MM.1S (cell line): ENCODE measurements around the gene NGEF.

ENCODE experiments used
- DNase-seq: peaks from one replicate; pipeline ENCODE4 v3.0.0-alpha.2; 2015
- H2AFZ ChIP-seq: fragments of 300-600 bp; sonication (generic); 2 replicates; pipeline ENCODE4 v1.6.0; 2016; ENCODE audit warnings: antibody characterized with exemption, low read length
- H3F3A ChIP-seq: fragments of 300-600 bp; sonication (generic); 2 replicates; pipeline ENCODE4 v1.6.1; 2016; ENCODE audit warnings: mild to moderate bottlenecking, antibody characterized with exemption, low read length, moderate library complexity, mixed read lengths; ENCODE audit not compliant: insufficient read depth
- H3K27ac ChIP-seq: fragments of 300-600 bp; sonication (generic); 2 replicates; pipeline ENCODE4 v1.5.1; 2016; ENCODE audit warnings: mild to moderate bottlenecking, low read length
- H3K27me3 ChIP-seq: fragments of 300-600 bp; sonication (generic); replicated peaks from 2 replicates; pipeline ENCODE4 v1.6.0; 2016; ENCODE audit warnings: low read length; ENCODE audit not compliant: insufficient read depth
- H3K36me3 ChIP-seq: fragments of 300-600 bp; sonication (generic); replicated peaks from 2 replicates; pipeline ENCODE4 v1.6.1; 2016; ENCODE audit warnings: mild to moderate bottlenecking, low read length, mixed read lengths; ENCODE audit not compliant: insufficient read depth
- H3K4me1 ChIP-seq: fragments of 300-600 bp; sonication (generic); 2 replicates; pipeline ENCODE4 v1.6.1; 2016; ENCODE audit warnings: low read length, mixed read lengths
- H3K4me2 ChIP-seq: fragments of 300-600 bp; sonication (generic); 2 replicates; pipeline ENCODE4 v1.6.0; 2016; ENCODE audit warnings: low read depth, low read length
- H3K4me3 ChIP-seq: fragments of 300-600 bp; sonication (generic); 2 replicates; pipeline ENCODE4 v1.5.1; 2016; ENCODE audit warnings: low read length, mixed read lengths
- H3K79me2 ChIP-seq: fragments of 300-600 bp; sonication (generic); 2 replicates; pipeline ENCODE4 v1.6.1; 2016; ENCODE audit warnings: mixed run types, low read length, mixed read lengths
- H3K9ac ChIP-seq: fragments of 300-600 bp; sonication (generic); 2 replicates; pipeline ENCODE4 v1.6.1; 2016; ENCODE audit warnings: low read length, mixed read lengths
- H3K9me2 ChIP-seq: fragments of 300-600 bp; sonication (generic); replicated peaks from 2 replicates; pipeline ENCODE4 v1.6.1; 2016; ENCODE audit warnings: mild to moderate bottlenecking, low read length, mixed read lengths; ENCODE audit not compliant: insufficient read depth
- H3K9me3 ChIP-seq: fragments of 300-600 bp; sonication (generic); replicated peaks from 2 replicates; pipeline ENCODE4 v1.6.1; 2016; ENCODE audit warnings: mild to moderate bottlenecking, low read length, mixed read lengths; ENCODE audit not compliant: insufficient read depth
- H4K20me1 ChIP-seq: fragments of 300-600 bp; sonication (generic); 2 replicates; pipeline ENCODE4 v1.6.1; 2016; ENCODE audit warnings: mild to moderate bottlenecking, low read length, moderate library complexity, mixed read lengths; ENCODE audit not compliant: insufficient read depth
- CTCF ChIP-seq: fragments of 300-600 bp; sonication (generic); IDR thresholded peaks from 2 replicates; pipeline ENCODE4 v1.5.1; 2016; ENCODE audit warnings: antibody characterized with exemption, low read length, mixed read lengths
- EZH2 ChIP-seq: fragments of 300-600 bp; sonication (generic); optimal IDR thresholded peaks from 2 replicates; pipeline ENCODE3; 2017; ENCODE audit warnings: low read depth, mild to moderate bottlenecking, antibody characterized with exemption, low read length, mixed read lengths
- EZH2phosphoT487 ChIP-seq: fragments of 300-600 bp; sonication (generic); IDR thresholded peaks from 2 replicates; pipeline ENCODE4 v1.6.1; 2018; ENCODE audit warnings: antibody characterized with exemption, low read length

The NGEF gene

GRCh38 chr2:232901736-232902578, 111.1 kb downstream of the NGEF start:
- Histone ChIP-seq H3K9me3 (no peaks in the 10 kb centered on the region), H3K4me1 (no peaks in the 10 kb centered on the region), H4K20me1 (no peaks in the 10 kb centered on the region), H3K79me2 (no peaks in the 10 kb centered on the region), H3K9me2 (no peaks in the 10 kb centered on the region), H3K9ac (no peak overlapping the region), H3K27me3 (no peaks in the 10 kb centered on the region), H3K36me3 (no peaks in the 10 kb centered on the region), H3K4me3 (no peak overlapping the region), H3F3A (no peaks in the 10 kb centered on the region), H3K27ac (no peak overlapping the region), H3K4me2 (no peak overlapping the region), H2AFZ (no peak overlapping the region)
- TF ChIP-seq EZH2phosphoT487 (no peak), CTCF (no peak), EZH2 (no peak)
- no peak for DNase-seq

GRCh38 chr2:232900811-232901735, 112.0 kb downstream of the NGEF start:
- Histone ChIP-seq H3K4me2 (no peak overlapping the region), H3K9ac (no peak overlapping the region), H2AFZ (no peak overlapping the region), H4K20me1 (no peaks in the 10 kb centered on the region), H3K4me1 (no peaks in the 10 kb centered on the region), H3K27me3 (no peaks in the 10 kb centered on the region), H3K36me3 (no peaks in the 10 kb centered on the region), H3K27ac (no peak overlapping the region), H3K4me3 (no peak overlapping the region), H3F3A (no peaks in the 10 kb centered on the region), H3K79me2 (no peaks in the 10 kb centered on the region), H3K9me3 (no peaks in the 10 kb centered on the region), H3K9me2 (no peaks in the 10 kb centered on the region)
- DNase-seq, result no peak
- no peak for TF ChIP-seq CTCF
- TF ChIP-seq EZH2, result no peak
- TF ChIP-seq EZH2phosphoT487, result no peak

- Histone ChIP-seq H3K36me3 (no peaks in the 10 kb centered on the region), H3K4me2 (no peak overlapping the region), H3K4me1 (no peaks in the 10 kb centered on the region), H4K20me1 (no peaks in the 10 kb centered on the region), H3K4me3 (no peak overlapping the region), H3F3A (no peaks in the 10 kb centered on the region), H2AFZ (no peak overlapping the region), H3K79me2 (no peaks in the 10 kb centered on the region), H3K9me2 (no peaks in the 10 kb centered on the region), H3K27me3 (no peaks in the 10 kb centered on the region), H3K9ac (no peak overlapping the region), H3K27ac (no peak overlapping the region), H3K9me3 (no peaks in the 10 kb centered on the region)
- DNase-seq, result no peak
- no peak for TF ChIP-seq EZH2
Measured at GRCh38 chr2:232898592-232899543, 114.2 kb downstream of the NGEF start.
